GM20000 (cell line): ENCODE measurements around the gene PWWP2B.

Experiments used
- DNase-seq: peaks from one replicate; pipeline ENCODE4 v3.0.0; 2012; ENCODE audit warnings: low spot score
- CTCF ChIP-seq: IDR thresholded peaks from 2 replicates; pipeline ENCODE4 v1.5.1; 2012; ENCODE audit warnings: mild to moderate bottlenecking, control low read depth; ENCODE audit errors: extremely low read depth, missing control alignments

Gene PWWP2B

DNA sequence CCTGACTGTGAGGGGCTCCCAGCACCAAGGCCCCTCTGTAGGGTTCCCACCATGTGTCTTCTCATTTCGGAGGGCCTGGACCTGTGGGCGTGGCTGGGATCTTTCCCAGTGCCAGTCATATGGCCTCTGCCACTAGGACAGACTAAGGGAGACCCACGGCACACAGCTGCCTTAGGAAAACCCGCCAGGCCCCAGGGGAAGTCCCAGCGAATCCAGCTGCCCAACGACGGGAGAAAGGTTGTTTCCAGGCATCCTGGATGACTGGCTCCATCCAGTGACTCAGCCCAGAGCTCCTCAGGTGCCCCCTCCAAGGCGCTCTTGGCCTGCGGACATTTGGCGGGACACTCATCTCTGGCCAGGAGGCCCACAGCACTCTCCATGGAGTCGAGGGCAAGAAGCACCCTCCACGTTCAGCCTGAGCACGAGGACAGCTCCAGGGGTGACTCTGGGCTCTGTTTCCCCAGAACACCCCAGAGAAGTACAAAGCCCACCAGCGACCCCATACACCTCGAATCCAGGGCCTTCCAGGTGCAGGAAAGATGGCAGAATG lies 39.9 kb downstream of the PWWP2B start:
- no peak for DNase-seq
- no peak for TF ChIP-seq CTCF

DNA sequence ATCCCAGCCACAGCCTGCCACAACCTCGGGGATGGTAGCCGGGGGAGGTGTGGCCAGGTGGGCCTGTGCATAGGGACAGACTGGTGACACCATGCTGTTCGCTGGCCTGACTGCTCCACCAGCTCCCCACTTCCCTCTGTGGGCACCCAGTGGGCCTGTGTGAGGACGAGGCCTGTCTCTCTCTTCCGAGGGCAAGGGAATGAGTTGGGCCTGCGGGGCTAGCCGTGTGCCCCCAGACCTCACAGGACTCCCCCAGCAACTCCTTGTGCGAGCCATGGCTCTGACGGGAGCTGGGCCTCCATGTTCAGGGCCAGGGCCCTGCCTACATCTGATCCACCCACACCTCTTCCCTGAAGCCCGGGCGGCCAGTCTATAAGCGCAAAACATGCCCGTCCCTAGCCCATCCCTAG lies 40.5 kb downstream of the PWWP2B start:
- TF ChIP-seq CTCF, result no peak

DNA sequence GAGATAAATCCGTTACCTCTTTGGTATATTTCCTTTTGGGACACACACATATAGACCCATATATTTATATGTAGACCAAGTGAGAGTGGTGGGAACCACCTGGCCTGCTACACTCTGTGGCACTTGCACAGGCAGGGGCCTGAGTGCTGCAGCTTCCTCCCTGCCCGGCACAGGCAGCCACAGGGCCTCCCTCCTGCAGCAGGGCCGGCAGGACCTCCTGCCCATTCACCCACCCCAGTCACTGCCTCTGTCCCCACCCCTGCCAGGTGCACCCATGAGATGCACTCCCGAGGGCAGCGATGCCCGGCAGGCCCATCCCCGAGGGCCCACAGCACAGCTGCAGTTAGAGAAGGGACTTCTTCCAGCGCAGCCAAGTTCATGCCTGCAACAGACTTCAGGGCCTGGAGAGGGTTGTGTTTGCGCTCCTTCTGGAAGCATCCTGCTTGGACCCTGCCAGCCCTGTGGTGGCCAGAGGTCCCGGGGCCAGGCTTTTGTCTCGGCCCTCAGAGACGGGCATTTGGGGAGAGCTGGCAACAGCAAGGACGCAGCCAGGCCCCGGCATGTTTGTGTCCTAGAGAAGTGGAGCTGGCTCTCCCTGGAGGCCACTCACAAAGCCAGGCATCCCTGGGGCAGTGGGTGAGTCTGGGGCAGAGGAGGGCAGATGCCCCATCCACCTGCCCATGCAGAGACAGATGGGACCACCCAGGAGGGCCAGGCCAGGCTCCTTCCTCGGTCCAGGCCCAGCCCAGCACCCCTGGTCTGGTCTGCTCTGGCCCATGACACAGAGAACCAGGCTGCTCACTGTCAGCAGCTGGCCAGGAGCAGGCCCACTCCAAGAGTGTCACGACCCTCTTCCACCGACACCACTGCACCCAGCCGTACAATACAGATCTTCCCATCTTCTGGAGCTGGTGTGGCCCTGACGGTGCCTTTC lies 41.4 kb downstream of the PWWP2B start:
- DNase-seq, result no peak
- TF ChIP-seq CTCF, result no peak

More for the DNA sequence above, 40.5 kb downstream of the PWWP2B start:
- DNase-seq, result no peak

- no peak for TF ChIP-seq CTCF
- DNase-seq, result no peak
These were observed 42.0 kb downstream of the PWWP2B start for GRCh38 chr10:132439025-132439388.

DNA sequence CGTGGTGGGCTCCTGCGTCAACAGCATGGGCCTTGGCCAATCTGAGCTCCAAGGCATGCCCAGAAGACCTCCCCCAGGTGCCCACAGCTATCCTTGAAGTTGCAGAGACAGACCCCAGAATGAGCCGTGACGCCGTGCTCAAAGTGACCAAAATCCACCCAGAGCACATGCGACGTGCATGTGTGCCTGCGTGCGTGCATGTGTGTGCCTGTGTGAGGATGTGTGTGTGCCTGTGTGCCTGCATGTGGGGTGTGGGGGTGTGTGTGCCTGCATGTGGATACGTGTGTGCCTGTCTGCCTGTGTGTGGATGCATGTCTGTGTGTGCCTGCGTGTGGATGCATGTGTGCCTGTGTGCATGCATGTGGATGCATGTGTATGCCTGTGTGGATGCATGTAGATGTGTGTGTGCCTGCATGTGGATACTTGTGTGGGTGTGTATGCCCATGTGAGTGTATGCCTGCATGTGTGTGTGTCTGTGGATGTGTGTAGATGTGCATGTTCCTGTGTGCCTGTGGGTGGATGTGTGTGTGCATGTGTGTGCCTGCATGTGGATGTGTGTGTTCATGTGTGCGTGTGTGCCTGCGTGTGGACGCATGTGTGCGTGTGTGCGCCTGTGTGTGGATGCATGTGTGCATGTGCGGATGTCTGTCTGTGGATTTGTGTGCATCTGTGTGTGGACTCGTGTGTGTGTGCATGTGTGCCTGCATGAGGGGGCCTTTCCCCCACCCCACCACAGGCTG lies 42.6 kb downstream of the PWWP2B start:
- TF ChIP-seq CTCF, result no peak
- no peak for DNase-seq

DNA sequence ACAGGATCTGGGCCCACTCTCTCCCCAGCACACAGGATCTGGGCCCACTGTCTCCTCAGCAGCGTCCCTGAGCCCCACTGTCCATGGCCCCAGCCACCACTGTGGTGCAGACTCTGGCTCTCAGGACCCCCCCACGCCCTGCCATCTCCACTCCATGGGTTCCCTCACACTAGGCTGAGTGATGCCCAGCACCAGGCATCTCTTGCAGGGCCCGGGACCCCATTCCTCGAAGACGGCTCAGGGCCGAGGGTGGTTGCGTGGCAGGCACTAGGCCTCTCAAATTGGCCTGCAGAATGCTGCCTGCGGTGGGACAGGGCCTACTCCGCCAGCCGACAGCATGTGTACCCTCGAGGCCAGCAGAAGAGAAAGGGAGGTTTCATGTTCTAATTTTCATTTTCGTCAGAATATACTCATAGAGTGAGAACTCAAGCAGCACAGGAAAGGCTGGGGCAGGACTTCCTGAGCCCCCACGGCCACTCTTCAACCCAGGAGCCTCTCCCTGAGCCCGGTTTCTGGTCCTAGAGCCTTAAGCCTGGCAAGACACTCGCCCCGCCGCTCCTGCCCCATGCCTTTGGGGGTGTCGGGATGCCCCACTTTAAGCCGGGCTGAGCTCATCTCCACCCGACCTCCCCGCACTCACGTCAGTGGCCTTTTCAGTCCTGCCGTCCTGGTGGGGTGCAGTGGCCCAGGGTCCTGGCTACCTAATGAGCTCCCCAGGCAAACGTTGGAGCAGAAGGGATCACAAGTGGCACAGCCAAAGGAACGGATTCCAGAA lies 44.0 kb downstream of the PWWP2B start:
- no peak for TF ChIP-seq CTCF
- DNase-seq, result no peak
